Measurements from ENCODE around the gene CYP26A1. TPM values are rescaled to one million over a fixed set of nuclear protein-coding genes. Genes with fewer than 3 reads are reported as not detected.
"Not testable (repeated sequence)": the region's sequence is repeated elsewhere in the genome, so short reads cannot be mapped to it uniquely, and the experiment has no call there.

CYP26A1 gene
- total RNA-seq, 2 experiments from 2014 or later, result not detected

DNA sequence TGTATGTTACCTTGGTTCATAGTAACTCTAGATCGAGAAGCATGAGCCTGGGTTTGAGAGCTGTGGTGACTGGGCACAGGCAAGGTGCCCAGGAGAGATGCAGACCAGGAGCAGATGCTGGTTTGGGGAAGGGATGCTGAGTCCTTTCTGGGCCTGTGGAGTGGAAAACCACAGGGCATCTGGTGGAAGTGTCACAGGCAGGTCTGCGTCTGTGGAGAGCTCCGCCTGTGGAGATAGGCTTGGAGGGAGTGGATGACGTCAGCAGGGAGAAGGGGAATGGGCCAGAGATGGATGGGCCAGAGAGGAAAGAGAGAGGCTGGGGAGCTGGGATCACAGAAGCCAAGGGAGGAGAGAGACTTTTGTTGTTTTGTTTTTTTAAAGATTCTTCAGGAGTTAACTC lies 14.8 kb downstream of the CYP26A1 start:
- Mint-ChIP-seq H3K36me3 (ENCODE audit: low read depth) (no peaks in the 10 kb centered on the region), H3K9me3 (no peaks in the 10 kb centered on the region), H3K4me1 (no peaks in the 10 kb centered on the region), H3K27me3 (peaks cover 9% of the 10 kb centered on the region), H3K4me3 (no peak overlapping the region), H3K27ac (no peak overlapping the region)
- DNase-seq, result no peak
- POLR2A ChIA-PET, result no interaction called here
- CTCF ChIA-PET, result interaction anchor here (1.7 to 1.8 kb wide), 2 partner anchors 11 to 16 kb away, joined by 4 read pairs; no protein-coding TSS in a partner anchor

DNA sequence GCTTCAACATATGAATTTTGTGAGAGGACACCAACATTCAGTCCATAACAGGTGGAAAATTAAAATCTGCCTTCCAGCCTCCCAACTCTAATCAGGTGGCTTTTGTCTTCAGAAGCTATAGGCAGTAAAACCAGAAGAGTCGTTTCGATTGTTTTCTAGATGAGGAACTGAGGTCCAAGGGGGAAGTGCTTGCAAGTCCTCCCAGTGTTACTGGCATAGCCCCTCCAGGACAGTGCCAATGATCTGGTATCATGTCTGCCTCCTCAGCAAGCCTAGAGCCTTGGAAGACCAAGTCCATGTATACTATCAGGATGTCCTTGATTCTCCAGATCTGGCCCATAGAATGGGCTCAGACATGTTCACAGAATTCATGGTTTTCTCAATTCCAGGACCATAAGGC lies 16.9 kb downstream of the CYP26A1 start:
- CTCF ChIA-PET, result no interaction called here
- no peaks in the 10 kb centered on the region for H3K36me3 Mint-ChIP-seq (ENCODE audit: low read depth)
- no peaks in the 10 kb centered on the region for H3K4me1 Mint-ChIP-seq
- H3K27ac Mint-ChIP-seq, result no peak overlapping the region
- DNase-seq, result no peak
- H3K9me3 Mint-ChIP-seq, result no peaks in the 10 kb centered on the region
- POLR2A ChIA-PET, result no interaction called here
- peaks cover 9% of the 10 kb centered on the region for H3K27me3 Mint-ChIP-seq
- H3K4me3 Mint-ChIP-seq, result no peak overlapping the region

DNA sequence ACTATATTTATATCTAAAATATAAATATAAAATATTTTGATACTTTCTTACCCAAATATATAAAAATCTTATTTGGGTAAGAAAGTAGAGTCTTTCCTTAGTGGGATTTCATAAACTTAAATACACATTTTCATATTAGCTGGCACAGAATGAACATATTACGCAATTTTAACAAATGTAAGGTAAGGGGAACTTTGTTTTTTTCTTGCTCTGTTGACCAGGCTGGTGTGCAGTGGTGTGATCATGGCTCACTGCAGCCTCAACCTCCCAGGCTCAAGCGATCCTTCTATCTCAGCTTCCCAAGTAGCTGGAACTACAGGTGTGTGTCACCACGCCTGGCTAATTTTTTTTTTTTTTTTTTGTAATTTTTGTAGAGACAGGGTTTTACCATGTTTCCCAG lies 18.3 kb downstream of the CYP26A1 start:
- no peak for DNase-seq
- ChIA-PET CTCF (no interaction called here), POLR2A (no interaction called here)
- Mint-ChIP-seq H3K36me3 (ENCODE audit: low read depth) (no peaks in the 10 kb centered on the region), H3K9me3 (no peaks in the 10 kb centered on the region), H3K4me3 (no peak overlapping the region), H3K4me1 (no peaks in the 10 kb centered on the region), H3K27me3 (peaks cover 5% of the 10 kb centered on the region), H3K27ac (no peak overlapping the region)

DNA sequence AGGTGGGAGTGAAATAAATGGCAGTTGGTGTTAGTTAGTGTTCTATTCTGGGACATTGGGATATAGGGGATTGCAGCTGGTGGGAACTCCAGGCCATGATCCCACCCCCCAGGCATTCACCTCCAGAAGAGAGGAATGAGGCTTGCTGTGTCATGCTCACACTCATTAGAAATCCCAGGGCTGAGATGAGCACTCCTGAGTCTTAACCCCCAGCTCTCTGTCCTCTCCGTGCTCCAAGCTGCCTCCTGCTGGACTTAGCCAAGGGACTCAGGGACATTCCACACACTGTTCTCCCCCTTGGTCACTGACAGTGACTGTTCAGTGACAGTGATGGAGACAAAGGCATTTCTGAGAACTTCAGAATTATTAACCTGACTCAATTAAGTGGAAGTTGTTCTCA lies 21.5 kb downstream of the CYP26A1 start:
- peaks cover 6% of the 10 kb centered on the region for H3K27me3 Mint-ChIP-seq

DNA sequence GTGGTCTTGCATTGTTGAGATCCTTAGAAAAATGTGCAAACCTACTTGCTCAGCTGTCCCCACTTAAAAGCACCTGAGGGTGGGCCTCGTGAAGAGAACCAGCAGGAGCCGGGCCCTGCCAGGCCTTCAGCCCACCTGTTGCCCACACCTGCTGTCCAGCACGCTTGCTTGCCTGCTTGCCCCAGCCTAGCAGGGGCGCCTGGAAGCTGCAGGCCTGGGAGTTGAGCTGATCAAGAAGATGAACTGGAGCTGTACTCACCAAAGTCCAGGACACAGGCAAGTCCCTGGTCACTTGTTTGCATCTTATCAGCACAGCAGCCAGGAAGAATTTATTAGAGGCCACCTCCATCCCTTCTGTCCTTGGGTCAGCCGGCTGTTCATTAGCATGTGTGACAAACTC lies 23.2 kb downstream of the CYP26A1 start:
- no peaks in the 10 kb centered on the region for H3K4me1 Mint-ChIP-seq
- H3K27me3 Mint-ChIP-seq, result peaks cover 6% of the 10 kb centered on the region
- no peaks in the 10 kb centered on the region for H3K9me3 Mint-ChIP-seq
- no peak overlapping the region for H3K4me3 Mint-ChIP-seq
- no peaks in the 10 kb centered on the region for H3K36me3 Mint-ChIP-seq (ENCODE audit: low read depth)
- CTCF ChIA-PET, result no interaction called here
- no peak overlapping the region for H3K27ac Mint-ChIP-seq
- no peak for DNase-seq
- POLR2A ChIA-PET, result no interaction called here

More for the DNA sequence above, 21.5 kb downstream of the CYP26A1 start:
- no peak for DNase-seq
- no peaks in the 10 kb centered on the region for H3K9me3 Mint-ChIP-seq
- POLR2A ChIA-PET, result no interaction called here
- H3K27ac Mint-ChIP-seq, result no peak overlapping the region
- no peaks in the 10 kb centered on the region for H3K36me3 Mint-ChIP-seq (ENCODE audit: low read depth)
- no peaks in the 10 kb centered on the region for H3K4me1 Mint-ChIP-seq
- CTCF ChIA-PET, result no interaction called here
- no peak overlapping the region for H3K4me3 Mint-ChIP-seq

DNA sequence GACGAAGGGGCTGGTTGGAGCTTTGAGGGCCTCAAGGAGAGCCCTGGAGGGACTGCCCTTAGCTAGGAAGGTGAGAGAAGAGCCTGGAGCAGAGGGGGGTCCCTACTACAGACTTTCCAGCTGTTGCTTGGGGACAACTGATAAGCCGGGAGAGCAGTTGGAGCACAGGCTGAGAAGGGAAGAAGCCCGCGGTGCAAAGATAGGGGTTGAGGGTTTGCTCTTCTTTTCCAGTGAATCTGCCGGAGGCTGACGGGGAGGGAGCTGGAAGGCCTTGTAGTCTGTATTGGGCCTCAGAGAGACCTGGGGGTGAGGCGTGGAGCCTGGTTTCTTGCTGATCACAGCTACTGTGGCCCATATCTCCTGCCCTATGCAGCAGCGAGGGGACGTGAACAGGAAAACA lies 23.7 kb downstream of the CYP26A1 start:
- POLR2A ChIA-PET, result no interaction called here
- H3K4me1 Mint-ChIP-seq, result no peaks in the 10 kb centered on the region
- H3K9me3 Mint-ChIP-seq, result no peaks in the 10 kb centered on the region
- CTCF ChIA-PET, result no interaction called here
- H3K27ac Mint-ChIP-seq, result no peak overlapping the region
- DNase-seq, result no peak
- H3K27me3 Mint-ChIP-seq, result peaks cover 5% of the 10 kb centered on the region
- no peaks in the 10 kb centered on the region for H3K36me3 Mint-ChIP-seq (ENCODE audit: low read depth)
- H3K4me3 Mint-ChIP-seq, result no peak overlapping the region

DNA sequence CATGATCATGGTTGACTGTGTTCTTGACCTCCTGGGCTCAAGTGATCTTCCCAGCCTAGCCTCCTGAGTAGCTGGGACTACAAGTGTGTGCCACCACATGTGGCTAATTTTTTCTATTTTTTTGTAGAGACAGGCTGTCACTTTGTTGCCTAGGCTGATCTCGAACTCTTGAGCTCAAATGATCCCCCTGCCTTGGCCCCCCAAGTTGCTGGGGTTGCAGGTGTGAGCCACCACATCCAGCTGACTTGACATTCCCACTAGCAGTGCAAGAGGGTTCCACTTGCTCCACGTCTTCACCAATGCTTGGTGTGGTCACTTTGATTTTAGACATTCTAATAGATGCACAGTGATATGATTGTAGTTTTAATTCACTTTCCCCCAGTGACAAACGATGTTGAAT lies 25.1 kb downstream of the CYP26A1 start:
- H3K36me3 Mint-ChIP-seq (ENCODE audit: low read depth), result no peaks in the 10 kb centered on the region
- H3K4me1 Mint-ChIP-seq, result no peaks in the 10 kb centered on the region
- POLR2A ChIA-PET, result no interaction called here
- H3K4me3 Mint-ChIP-seq, result no peak overlapping the region
- no peak for DNase-seq
- H3K27ac Mint-ChIP-seq, result no peak overlapping the region
- CTCF ChIA-PET, result interaction anchor here (0.7 kb wide), 2 partner anchors 10 to 161 kb away, joined by 3 read pairs; no protein-coding TSS in a partner anchor
- no peaks in the 10 kb centered on the region for H3K9me3 Mint-ChIP-seq
- peaks cover 5% of the 10 kb centered on the region for H3K27me3 Mint-ChIP-seq

DNA sequence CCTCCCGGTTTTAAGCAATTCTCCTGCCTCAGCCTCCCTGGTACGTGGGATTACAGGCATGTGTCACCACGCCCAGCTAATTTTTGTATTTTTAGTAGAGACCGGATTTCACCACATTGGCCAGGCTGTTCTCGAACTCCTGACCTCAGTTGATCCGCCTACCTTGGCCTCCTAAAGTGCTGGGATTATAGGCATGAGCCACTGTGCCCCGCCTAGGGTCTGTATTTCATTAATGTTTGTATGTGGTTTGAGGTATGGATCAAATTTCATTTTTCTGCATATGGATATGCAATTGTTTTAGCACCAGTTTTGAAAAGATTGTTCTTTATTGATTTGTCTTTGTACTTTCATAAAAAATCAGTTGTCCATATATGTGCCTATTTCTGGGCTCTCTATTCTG lies 26.0 kb downstream of the CYP26A1 start:
- Mint-ChIP-seq H3K27ac (no peak overlapping the region), H3K4me3 (no peak overlapping the region), H3K27me3 (peaks cover 7% of the 10 kb centered on the region)

DNA sequence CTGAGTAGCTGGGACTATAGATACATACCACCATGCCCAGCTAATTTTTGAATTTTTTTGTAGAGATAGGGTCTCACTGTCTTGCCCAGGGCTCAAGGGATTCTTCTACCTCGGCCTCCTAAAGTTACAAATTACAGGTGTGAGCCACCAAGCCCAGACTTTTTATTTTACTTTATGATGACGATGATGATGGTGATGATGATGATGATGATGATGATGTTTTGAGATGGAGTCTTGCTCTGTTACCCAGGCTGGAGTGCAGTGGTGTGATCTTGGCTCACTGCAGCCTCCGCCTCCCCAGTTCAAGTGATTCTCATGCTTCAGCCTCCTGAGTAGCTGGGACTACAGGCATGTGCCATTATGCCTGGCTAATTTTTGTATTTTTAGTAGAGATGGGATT lies 27.5 kb downstream of the CYP26A1 start:
- H3K27ac Mint-ChIP-seq; H3K9me3 Mint-ChIP-seq; H3K27me3 Mint-ChIP-seq; DNase-seq; H3K36me3 Mint-ChIP-seq (ENCODE audit: low read depth); H3K4me1 Mint-ChIP-seq; POLR2A ChIA-PET; H3K4me3 Mint-ChIP-seq: not testable (repeated sequence)
- CTCF ChIA-PET, result interaction anchor here (1.3 kb wide), 1 partner anchor 9 kb away, joined by 3 read pairs; no protein-coding TSS in a partner anchor

More for the DNA sequence above, 26.0 kb downstream of the CYP26A1 start:
- POLR2A ChIA-PET, result no interaction called here
- CTCF ChIA-PET, result no interaction called here
- no peaks in the 10 kb centered on the region for H3K4me1 Mint-ChIP-seq
- no peaks in the 10 kb centered on the region for H3K36me3 Mint-ChIP-seq (ENCODE audit: low read depth)
- H3K9me3 Mint-ChIP-seq, result no peaks in the 10 kb centered on the region
- DNase-seq, result no peak

DNA sequence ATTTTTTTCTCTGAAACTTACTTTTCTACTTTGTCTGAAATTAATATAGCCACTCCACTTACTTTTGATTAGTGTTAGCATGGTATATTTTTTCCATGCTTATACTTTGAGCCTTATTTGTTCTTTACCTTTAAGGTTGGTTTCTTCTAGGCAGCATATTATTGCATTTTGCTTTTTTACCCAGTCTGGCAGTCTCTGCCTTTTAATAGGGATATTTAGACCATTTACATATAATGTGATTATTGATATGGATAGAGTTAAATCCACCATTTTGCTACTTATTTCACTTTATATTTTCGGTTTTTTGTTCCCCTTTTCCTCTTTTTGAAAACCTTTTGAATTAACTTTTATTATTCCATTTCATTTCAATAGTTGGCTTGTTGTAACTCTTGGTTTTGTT lies 30.3 kb downstream of the CYP26A1 start:
- DNase-seq, result no peak
- Mint-ChIP-seq H3K36me3 (ENCODE audit: low read depth) (no peaks in the 10 kb centered on the region), H3K27ac (no peak overlapping the region), H3K4me3 (no peak overlapping the region), H3K4me1 (no peaks in the 10 kb centered on the region), H3K27me3 (peaks cover 7% of the 10 kb centered on the region), H3K9me3 (no peaks in the 10 kb centered on the region)
- ChIA-PET CTCF (no interaction called here), POLR2A (no interaction called here)

DNA sequence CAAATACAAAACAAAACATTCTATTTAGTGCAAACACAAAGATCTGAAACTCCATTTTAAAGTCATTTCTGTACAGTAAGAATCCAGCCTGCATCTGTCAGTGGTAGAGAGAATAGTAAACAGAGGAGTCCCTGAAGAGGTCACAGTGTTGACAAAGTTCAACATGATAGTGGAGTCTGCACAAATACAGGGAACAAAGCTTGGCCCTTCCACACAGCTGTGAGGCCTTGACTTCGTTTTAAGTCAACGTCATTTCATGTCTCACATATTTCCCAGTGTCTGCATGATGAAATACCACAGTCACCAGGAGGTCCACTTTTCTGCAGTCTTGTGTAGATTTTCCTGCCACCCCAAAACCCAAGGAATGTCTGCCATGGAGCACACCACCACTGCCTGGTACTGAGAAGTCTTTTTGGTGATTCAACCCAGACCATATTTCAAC lies 33.0 kb downstream of the CYP26A1 start:
- no peaks in the 10 kb centered on the region for H3K9me3 Mint-ChIP-seq
- peaks cover 4% of the 10 kb centered on the region for H3K27me3 Mint-ChIP-seq
- CTCF ChIA-PET, result interaction anchor here (0.9 to 1.8 kb wide), 2 partner anchors 9 to 186 kb away, joined by 3 to 4 read pairs; no protein-coding TSS in a partner anchor
- no peaks in the 10 kb centered on the region for H3K36me3 Mint-ChIP-seq (ENCODE audit: low read depth)
- no peak for DNase-seq
- no peaks in the 10 kb centered on the region for H3K4me1 Mint-ChIP-seq
- no peak overlapping the region for H3K27ac Mint-ChIP-seq
- H3K4me3 Mint-ChIP-seq, result no peak overlapping the region
- POLR2A ChIA-PET, result no interaction called here

DNA sequence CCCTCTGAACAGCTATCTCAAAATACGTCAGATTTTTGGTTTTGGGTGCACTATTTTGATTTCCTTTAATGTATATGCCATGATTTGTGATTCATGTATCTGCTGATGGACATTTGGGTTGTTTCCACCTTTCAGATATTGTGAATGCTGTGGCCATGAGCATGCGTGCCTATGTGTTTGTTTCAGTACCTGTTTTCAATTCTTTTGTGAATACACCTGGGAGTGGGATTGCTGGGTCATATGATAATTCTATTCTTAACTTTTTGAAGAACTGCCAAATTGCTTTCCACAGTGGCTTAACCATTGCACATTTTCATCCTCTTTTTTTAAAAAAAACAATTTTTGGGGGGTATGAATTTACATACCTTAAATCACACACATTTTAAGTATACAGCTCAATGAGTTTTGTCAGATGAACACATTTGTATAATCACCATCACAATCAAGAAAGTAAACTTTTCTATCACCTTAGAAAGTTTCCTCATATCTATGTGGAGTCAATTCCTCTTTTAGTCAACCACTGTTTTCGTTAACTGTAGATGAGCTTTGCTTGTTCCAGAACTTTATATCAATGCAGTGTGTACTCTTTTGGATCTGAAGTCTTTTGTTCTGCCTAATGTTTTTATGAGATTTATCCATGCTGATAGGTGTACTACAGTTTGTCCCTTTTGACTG lies 36.9 kb downstream of the CYP26A1 start:
- ChIA-PET CTCF (interaction anchor here (0.8 kb wide), 1 partner anchor 9 kb away, joined by 3 read pairs; no protein-coding TSS in a partner anchor), POLR2A (no interaction called here)
- Mint-ChIP-seq H3K36me3 (ENCODE audit: low read depth) (no peaks in the 10 kb centered on the region), H3K27ac (no peak overlapping the region), H3K27me3 (peaks cover 8% of the 10 kb centered on the region), H3K9me3 (no peaks in the 10 kb centered on the region), H3K4me3 (no peak overlapping the region), H3K4me1 (peaks cover 4% of the 10 kb centered on the region)
- DNase-seq, result no peak

DNA sequence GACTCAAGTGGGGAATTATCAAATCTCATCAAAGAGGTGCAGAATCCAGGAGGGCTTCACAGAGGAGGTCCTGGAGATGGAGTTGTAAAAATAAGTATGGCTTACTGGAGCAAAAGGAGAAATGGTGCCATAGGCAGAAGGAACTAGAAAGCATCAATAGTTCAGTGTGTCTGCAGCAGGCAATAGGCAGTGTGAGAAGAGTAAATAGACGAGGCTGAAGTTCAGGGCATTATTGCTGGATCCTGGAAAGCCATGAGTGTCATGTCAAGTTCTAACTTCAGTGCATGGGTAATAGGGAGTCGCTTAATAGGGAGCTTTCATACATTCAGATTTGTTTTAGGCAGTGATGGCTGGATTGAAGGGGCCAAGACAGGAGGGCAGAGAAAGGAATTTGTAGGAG lies 39.3 kb downstream of the CYP26A1 start:
- H3K27ac Mint-ChIP-seq, result no peak overlapping the region
- H3K9me3 Mint-ChIP-seq, result no peaks in the 10 kb centered on the region
- H3K4me3 Mint-ChIP-seq, result no peak overlapping the region
- H3K36me3 Mint-ChIP-seq (ENCODE audit: low read depth), result no peaks in the 10 kb centered on the region
- no peak for DNase-seq
- POLR2A ChIA-PET, result no interaction called here
- peaks cover 8% of the 10 kb centered on the region for H3K27me3 Mint-ChIP-seq
- peaks cover 11% of the 10 kb centered on the region for H3K4me1 Mint-ChIP-seq
- CTCF ChIA-PET, result no interaction called here

Measured in activated CD4-positive, alpha-beta T cell treated with anti-CD3 and anti-CD28 coated beads, Interleukin-2, amount 10 ng/mL, durations not matched to agents 7 days and 5 days (primary cell).